Parathyroid adenoma (tissue), 2 donors: ENCODE data around the gene PPM1L.
"Not testable (repeated sequence)": the region's sequence is repeated elsewhere in the genome, so short reads cannot be mapped to it uniquely, and the experiment has no call there.

ENCODE experiments used
- H2AFZ ChIP-seq: fragments of 300-600 bp; sonication (generic); one replicate; pipeline ENCODE4 v1.7.0; 2017; ENCODE audit warnings: antibody characterized with exemption, mild to moderate bottlenecking
- H3K27ac ChIP-seq: fragments of 300-600 bp; sonication (generic); one replicate; pipeline ENCODE4 v1.7.0; 2017
- H3K27me3 ChIP-seq: fragments of 300-600 bp; sonication (generic); one replicate; pipeline ENCODE4 v1.7.0; 2017; ENCODE audit warnings: low read length; ENCODE audit not compliant: control insufficient read depth, insufficient read depth
- H3K36me3 ChIP-seq: fragments of 300-600 bp; sonication (generic); one replicate; pipeline ENCODE4 v1.7.0; 2017; ENCODE audit warnings: low read length; ENCODE audit not compliant: control insufficient read depth, insufficient read depth
- H3K4me1 ChIP-seq: fragments of 300-600 bp; sonication (generic); one replicate; pipeline ENCODE4 v1.7.0; 2017; ENCODE audit warnings: control low read depth
- H3K4me2 ChIP-seq: fragments of 300-600 bp; sonication (generic); one replicate; pipeline ENCODE4 v1.7.0; 2017; ENCODE audit warnings: low read length
- H3K4me3 ChIP-seq: fragments of 300-600 bp; sonication (generic); one replicate; pipeline ENCODE4 v1.7.0; 2017; ENCODE audit warnings: low read depth, low read length
- H3K79me2 ChIP-seq: fragments of 300-600 bp; sonication (generic); one replicate; pipeline ENCODE4 v1.7.0; 2017; ENCODE audit warnings: control low read depth
- H3K9ac ChIP-seq: fragments of 300-600 bp; sonication (generic); one replicate; pipeline ENCODE4 v1.7.0; 2017; ENCODE audit warnings: mild to moderate bottlenecking
- H3K9me3 ChIP-seq: fragments of 300-600 bp; sonication (generic); one replicate; pipeline ENCODE4 v1.7.0; 2017; ENCODE audit warnings: low read length; ENCODE audit not compliant: control insufficient read depth
- TF ChIP-seq, protein P1 (sequence below): fragments of 300-600 bp; sonication (generic); IDR thresholded peaks from one replicate; pipeline ENCODE4 v1.7.0; 2017; ENCODE audit warnings: antibody characterized with exemption, mild to moderate bottlenecking
- donor health status: primary hyperparathyroidism.

PPM1L gene

GRCh38 chr3:161026612-161027510 is 270.8 kb downstream of the PPM1L start:
- H2AFZ ChIP-seq = no peak overlapping the region
- peaks cover 6% of the 10 kb centered on the region for H3K4me1 ChIP-seq
- H3K9ac ChIP-seq = no peak overlapping the region
- no peaks in the 10 kb centered on the region for H3K36me3 ChIP-seq
- H3K4me2 ChIP-seq = no peak overlapping the region
- no peak overlapping the region for H3K27ac ChIP-seq
- TF ChIP-seq, protein P1, sequence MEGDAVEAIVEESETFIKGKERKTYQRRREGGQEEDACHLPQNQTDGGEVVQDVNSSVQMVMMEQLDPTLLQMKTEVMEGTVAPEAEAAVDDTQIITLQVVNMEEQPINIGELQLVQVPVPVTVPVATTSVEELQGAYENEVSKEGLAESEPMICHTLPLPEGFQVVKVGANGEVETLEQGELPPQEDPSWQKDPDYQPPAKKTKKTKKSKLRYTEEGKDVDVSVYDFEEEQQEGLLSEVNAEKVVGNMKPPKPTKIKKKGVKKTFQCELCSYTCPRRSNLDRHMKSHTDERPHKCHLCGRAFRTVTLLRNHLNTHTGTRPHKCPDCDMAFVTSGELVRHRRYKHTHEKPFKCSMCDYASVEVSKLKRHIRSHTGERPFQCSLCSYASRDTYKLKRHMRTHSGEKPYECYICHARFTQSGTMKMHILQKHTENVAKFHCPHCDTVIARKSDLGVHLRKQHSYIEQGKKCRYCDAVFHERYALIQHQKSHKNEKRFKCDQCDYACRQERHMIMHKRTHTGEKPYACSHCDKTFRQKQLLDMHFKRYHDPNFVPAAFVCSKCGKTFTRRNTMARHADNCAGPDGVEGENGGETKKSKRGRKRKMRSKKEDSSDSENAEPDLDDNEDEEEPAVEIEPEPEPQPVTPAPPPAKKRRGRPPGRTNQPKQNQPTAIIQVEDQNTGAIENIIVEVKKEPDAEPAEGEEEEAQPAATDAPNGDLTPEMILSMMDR = no peak
- peaks cover 6% of the 10 kb centered on the region for H3K79me2 ChIP-seq
- no peak overlapping the region for H3K4me3 ChIP-seq
- no peaks in the 10 kb centered on the region for H3K27me3 ChIP-seq
- no peaks in the 10 kb centered on the region for H3K9me3 ChIP-seq

DNA sequence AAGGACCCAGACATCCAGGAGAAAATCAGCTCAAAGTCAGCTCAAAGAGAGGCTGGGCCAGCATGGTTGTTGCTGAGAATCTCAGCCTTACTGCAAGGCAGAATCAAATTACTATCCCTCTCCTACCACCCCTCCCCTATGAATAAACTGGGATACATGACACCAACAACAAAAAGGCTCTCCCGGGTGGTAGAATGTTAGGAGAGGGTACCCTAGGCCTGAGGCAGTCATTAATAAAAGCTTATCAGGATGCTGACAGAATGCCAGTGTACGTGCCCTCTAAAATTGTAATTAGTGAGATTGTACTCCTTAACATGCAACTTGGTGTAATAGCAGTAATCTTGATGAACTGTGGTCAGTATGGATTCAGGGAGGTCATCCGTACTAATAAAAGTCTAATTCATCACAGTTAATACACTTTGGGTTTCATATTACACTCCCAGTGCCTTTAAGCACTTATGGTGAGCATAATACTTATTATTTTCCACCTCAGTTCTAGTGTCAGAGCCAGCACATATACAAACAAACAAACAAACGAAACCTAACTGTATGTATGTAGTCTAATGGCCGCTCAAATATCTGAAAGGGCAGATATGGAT is 272.6 kb downstream of the PPM1L start:
- H3K79me2 ChIP-seq = peaks cover 3% of the 10 kb centered on the region
- no peaks in the 10 kb centered on the region for H3K27me3 ChIP-seq
- no peak overlapping the region for H3K4me2 ChIP-seq
- no peak overlapping the region for H3K27ac ChIP-seq
- TF ChIP-seq, protein P1 = no peak
- no peaks in the 10 kb centered on the region for H3K9me3 ChIP-seq
- peaks cover 6% of the 10 kb centered on the region for H3K4me1 ChIP-seq
- no peak overlapping the region for H3K9ac ChIP-seq
- no peak overlapping the region for H2AFZ ChIP-seq
- H3K4me3 ChIP-seq = no peak overlapping the region
- H3K36me3 ChIP-seq = no peaks in the 10 kb centered on the region

DNA sequence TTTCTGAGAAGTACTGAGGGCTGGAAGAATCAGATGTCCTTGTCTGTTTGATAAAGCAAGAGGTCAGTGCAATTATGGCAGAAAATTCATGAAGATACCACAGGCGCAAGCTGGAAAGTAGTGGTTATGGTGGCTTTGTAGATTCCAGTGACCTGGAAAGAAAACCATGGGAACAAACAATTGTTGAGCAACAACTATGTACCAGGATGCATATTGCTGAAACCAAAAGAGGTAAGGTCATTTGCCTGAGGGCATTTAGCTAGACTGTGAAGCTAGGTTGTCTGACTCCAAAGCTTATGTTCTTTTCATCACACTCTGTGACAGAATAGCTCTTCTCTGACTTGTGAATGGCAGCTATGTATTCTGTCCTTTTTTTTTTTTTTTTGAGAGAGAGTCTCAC is 275.1 kb downstream of the PPM1L start:
- no peaks in the 10 kb centered on the region for H3K27me3 ChIP-seq
- H3K4me2 ChIP-seq = no peak overlapping the region
- no peak overlapping the region for H2AFZ ChIP-seq
- no peak overlapping the region for H3K4me3 ChIP-seq
- H3K9ac ChIP-seq = no peak overlapping the region
- H3K79me2 ChIP-seq = no peaks in the 10 kb centered on the region
- TF ChIP-seq, protein P1 = no peak
- H3K9me3 ChIP-seq = no peaks in the 10 kb centered on the region
- H3K27ac ChIP-seq = no peak overlapping the region
- H3K36me3 ChIP-seq = no peaks in the 10 kb centered on the region
- H3K4me1 ChIP-seq = peaks cover 6% of the 10 kb centered on the region

DNA sequence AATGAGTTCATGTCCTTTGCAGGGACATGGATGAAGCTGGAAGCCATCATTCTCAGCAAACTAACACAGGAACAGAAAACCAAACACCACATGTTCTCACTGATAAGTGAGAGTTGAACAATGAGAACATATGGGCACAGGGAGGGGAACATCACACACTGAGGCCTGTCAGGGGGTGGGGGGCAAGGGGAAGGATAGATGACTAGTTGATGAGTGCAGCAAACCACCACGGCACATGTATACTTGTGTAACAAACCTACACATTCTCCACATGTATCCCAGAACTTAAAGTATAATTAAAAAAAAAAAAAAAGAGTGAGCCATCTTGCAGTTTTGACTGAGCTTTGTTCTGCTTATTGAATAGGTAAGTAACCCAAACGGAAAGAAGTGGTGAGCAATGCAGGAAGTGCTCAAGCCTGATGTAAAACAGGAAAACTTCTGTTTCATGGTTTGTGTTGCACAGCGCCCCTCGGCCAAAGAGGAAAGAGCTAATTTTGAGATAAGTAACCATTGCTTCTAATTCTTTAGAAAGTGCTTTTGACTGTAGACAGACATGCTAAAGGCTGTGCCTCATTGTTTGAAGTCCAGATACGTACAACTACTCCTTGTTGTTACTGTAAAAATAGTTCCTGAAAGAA is 279.0 kb downstream of the PPM1L start:
- H2AFZ ChIP-seq, H3K4me1 ChIP-seq, H3K4me2 ChIP-seq, H3K27ac ChIP-seq, H3K36me3 ChIP-seq, H3K79me2 ChIP-seq, H3K9ac ChIP-seq, H3K4me3 ChIP-seq, H3K9me3 ChIP-seq, H3K27me3 ChIP-seq: not testable (repeated sequence)

GRCh38 chr3:161035711-161036110 is 279.7 kb downstream of the PPM1L start:
- Histone ChIP-seq H3K9me3 (no peaks in the 10 kb centered on the region), H3K27me3 (no peaks in the 10 kb centered on the region), H3K4me1 (no peaks in the 10 kb centered on the region), H3K9ac (no peak overlapping the region), H3K4me2 (no peak overlapping the region), H2AFZ (no peak overlapping the region), H3K36me3 (no peaks in the 10 kb centered on the region), H3K79me2 (no peaks in the 10 kb centered on the region), H3K4me3 (no peak overlapping the region), H3K27ac (no peak overlapping the region)
- TF ChIP-seq, protein P1 = no peak
